ENCODE measurements around the gene HILPDA. TPM values are rescaled to one million over a fixed set of nuclear protein-coding genes. Genes with fewer than 3 reads are reported as not detected.

The HILPDA gene
- total and polyA plus RNA-seq, 9 of the 15 experiments (the other 6 are each of a cell fraction or from before 2014, with no cell fraction given) = 8.3 to 71.8 (median 23.5) TPM

GRCh38 chr7:128455543-128456254 lies at the start of gene HILPDA (continued):
- TF ChIP-seq HMGXB4 (CRISPR knock-in tag; IDR thresholded peaks at IDR 0.05) (peak; percentile 75; the same call in 1 of the 2 replicates), MBD2 (IDR thresholded peaks at IDR 0.05; ENCODE audit: borderline replicate concordance, low read depth) (peak; percentile 51), SPI1 (IDR thresholded peaks at IDR 0.05; ENCODE audit: borderline replicate concordance, low read depth, low read length) (no peak), ZNF644 (tag; IDR thresholded peaks at IDR 0.05; ENCODE audit: low read depth) (no peak), ZFP1 (CRISPR knock-in tag; IDR thresholded peaks at IDR 0.05) (no peak), CTCFL (IDR thresholded peaks at IDR 0.05; ENCODE audit: borderline replicate concordance, insufficient read depth, low read depth, low read length, poor library complexity, severe bottlenecking) (peak; percentile 1), PTRF (tag; IDR thresholded peaks at IDR 0.05) (no peak), ZNF444 (CRISPR knock-in tag; IDR thresholded peaks at IDR 0.05) (no peak), HNRNPK (IDR thresholded peaks at IDR 0.05; ENCODE audit: low read depth, low read length, poor library complexity, severe bottlenecking) (no peak), ZNF133 (CRISPR knock-in tag; IDR thresholded peaks at IDR 0.05) (no peak), RB1 (IDR thresholded peaks at IDR 0.05; ENCODE audit: low read depth) (peak; percentile 95), NFE2 (IDR thresholded peaks at IDR 0.05; ENCODE audit: low read depth) (0 out of 2 replicates have a peak, but pooled peaks have one; percentile 16), SMAD4 (CRISPR knock-in tag; conservative IDR thresholded peaks at IDR 0.05) (no peak; the same call in 1 of the 2 replicates), ATF7 (IDR thresholded peaks at IDR 0.05) (peak; percentile 91), ZNF263 (CRISPR knock-in tag; IDR thresholded peaks at IDR 0.05; ENCODE audit: borderline replicate concordance) (peak; percentile 51; the same call in 1 of the 2 replicates), PHF8 (IDR thresholded peaks at IDR 0.05; ENCODE audit: borderline replicate concordance, low read length) (peak; percentile 89), HDAC1 (IDR thresholded peaks at IDR 0.05) (peak in 1 of 2 experiments; percentile 83; a peak in 2 of 4 replicates), RUNX1 (IDR thresholded peaks at IDR 0.05; ENCODE audit: low read depth) (no peak), MAZ (CRISPR knock-in tag; conservative IDR thresholded peaks at IDR 0.05 in 1 of 2, IDR thresholded peaks at IDR 0.05 in 1 of 2) (peak; percentile 91 to 94), CREBBP (IDR thresholded peaks at IDR 0.05; ENCODE audit: low read depth, low read length) (no peak), TOE1 (IDR thresholded peaks at IDR 0.05; ENCODE audit: borderline replicate concordance) (peak; percentile 54), TOE1 (CRISPR knock-in tag; IDR thresholded peaks at IDR 0.05; ENCODE audit: borderline replicate concordance, low read depth) (no peak), ZNF507 (tag; conservative IDR thresholded peaks at IDR 0.05) (no peak), ZNF586 (CRISPR knock-in tag; conservative IDR thresholded peaks at IDR 0.05) (no peak)

Measured in K562 (cell line).